Measurements from ENCODE around the gene PDK2. TPM values are rescaled to one million over a fixed set of nuclear protein-coding genes. Genes with fewer than 3 reads are reported as not detected.
A peak's percentile ranks its signal among the peaks of the same experiment; 100 is the strongest.

Gene PDK2
- total and polyA plus RNA-seq, 2 of the 4 experiments (the other 2 are of a cell fraction): 26.7 to 104 TPM

DNA sequence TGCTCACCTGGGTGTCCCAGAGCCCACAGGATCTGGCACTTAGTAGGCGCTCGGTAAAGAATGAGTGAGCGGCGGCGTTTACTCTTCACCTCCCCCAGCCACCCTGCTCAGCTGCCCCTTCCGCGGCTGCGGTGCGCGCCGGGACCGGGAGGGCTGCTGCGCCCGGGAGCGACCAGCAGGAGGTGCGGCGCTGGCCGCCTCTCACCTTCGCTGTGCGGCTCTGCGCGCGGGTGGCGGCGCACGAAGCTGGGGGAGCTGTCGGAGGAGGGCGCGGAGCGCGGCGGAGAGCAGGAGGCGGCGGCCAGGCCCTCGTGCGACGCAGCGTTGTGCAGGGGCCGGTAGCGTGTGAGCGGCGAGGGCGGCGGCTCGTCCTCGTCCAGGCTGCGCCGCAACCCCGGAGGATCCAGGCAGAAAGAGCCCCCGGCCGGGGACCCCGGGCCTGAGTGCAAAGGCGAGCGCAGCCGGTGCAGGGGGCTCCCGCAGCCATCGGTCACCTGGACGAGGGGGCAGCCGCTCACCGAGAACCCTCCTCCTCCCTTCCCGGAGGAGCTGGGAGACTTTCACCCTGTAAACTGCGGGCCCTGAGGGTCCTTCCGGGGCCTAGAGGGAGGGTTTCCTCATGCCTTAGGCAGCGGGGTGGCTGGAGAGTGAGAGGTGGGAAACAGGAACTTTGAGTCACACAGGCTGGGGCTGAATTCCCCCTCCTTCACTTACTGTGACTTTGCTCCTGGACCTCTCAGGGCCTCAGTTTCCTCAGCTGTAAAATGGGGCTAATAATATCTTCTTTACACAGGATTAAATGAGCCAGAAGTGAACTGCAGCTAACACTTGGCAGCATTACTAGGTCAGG lies 22.3 kb downstream of the PDK2 start:
- H3K23ac ChIP-seq (ENCODE audit: low read depth, low read length): no peak overlapping the region; the same call in 1 of the 2 replicates
- H3K79me1 ChIP-seq (ENCODE audit: low read depth in 1 of 2, low read length in 2 of 2): no peaks in the 10 kb centered on the region
- no peak overlapping the region for H2BK15ac ChIP-seq (ENCODE audit: low read depth, low read length)
- H3K9me1 ChIP-seq (ENCODE audit: insufficient read depth, low read length): peaks cover 3% of the 10 kb centered on the region; the same call in 1 of the 2 replicates
- ATAC-seq (ENCODE audit: low read depth): peak; percentile 61
- H3K14ac ChIP-seq (replicated peaks; ENCODE audit: low read depth, low read length): no peak overlapping the region
- no peak overlapping the region for H3K4me2 ChIP-seq (ENCODE audit: low read depth, low read length)
- ChIA-PET POLR2A (ENCODE audit: unreplicated experiment) (interaction anchor here (0.9 kb wide), 1 partner anchor 9 kb away, joined by 4 read pairs; no protein-coding TSS in a partner anchor), CTCF (interaction anchor here (1.1 kb wide), 1 partner anchor 10 kb away, joined by 3 read pairs; no protein-coding TSS in a partner anchor)
- no peak for TF ChIP-seq RCOR1 (IDR thresholded peaks at IDR 0.05; ENCODE audit: insufficient replicate concordance, low read length)
- no peak for TF ChIP-seq MXI1 (IDR thresholded peaks at IDR 0.05; ENCODE audit: borderline replicate concordance, low read depth, low read length)
- peak; percentile 41 for TF ChIP-seq RAD21 (IDR thresholded peaks at IDR 0.05; ENCODE audit: low read length)
- TF ChIP-seq POLR2A (IDR thresholded peaks at IDR 0.05; ENCODE audit: low read depth, low read length): no peak
- no peak for TF ChIP-seq FOS (IDR thresholded peaks at IDR 0.05; ENCODE audit: low read depth, low read length)
- TF ChIP-seq RFX5 (IDR thresholded peaks at IDR 0.05; ENCODE audit: low read depth, low read length): no peak
- TF ChIP-seq, protein P1, sequence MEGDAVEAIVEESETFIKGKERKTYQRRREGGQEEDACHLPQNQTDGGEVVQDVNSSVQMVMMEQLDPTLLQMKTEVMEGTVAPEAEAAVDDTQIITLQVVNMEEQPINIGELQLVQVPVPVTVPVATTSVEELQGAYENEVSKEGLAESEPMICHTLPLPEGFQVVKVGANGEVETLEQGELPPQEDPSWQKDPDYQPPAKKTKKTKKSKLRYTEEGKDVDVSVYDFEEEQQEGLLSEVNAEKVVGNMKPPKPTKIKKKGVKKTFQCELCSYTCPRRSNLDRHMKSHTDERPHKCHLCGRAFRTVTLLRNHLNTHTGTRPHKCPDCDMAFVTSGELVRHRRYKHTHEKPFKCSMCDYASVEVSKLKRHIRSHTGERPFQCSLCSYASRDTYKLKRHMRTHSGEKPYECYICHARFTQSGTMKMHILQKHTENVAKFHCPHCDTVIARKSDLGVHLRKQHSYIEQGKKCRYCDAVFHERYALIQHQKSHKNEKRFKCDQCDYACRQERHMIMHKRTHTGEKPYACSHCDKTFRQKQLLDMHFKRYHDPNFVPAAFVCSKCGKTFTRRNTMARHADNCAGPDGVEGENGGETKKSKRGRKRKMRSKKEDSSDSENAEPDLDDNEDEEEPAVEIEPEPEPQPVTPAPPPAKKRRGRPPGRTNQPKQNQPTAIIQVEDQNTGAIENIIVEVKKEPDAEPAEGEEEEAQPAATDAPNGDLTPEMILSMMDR (conservative IDR thresholded peaks at IDR 0.05; ENCODE audit: low read depth, low read length): peak; percentile 47
- TF ChIP-seq SMC3 (IDR thresholded peaks at IDR 0.05; ENCODE audit: low read depth, low read length): peak; percentile 33
- no peak for TF ChIP-seq MAFK (IDR thresholded peaks at IDR 0.05; ENCODE audit: low read depth, low read length)
- 0 out of 2 replicates have a peak, but pooled peaks have one; percentile 26 for TF ChIP-seq MAZ (IDR thresholded peaks at IDR 0.05; ENCODE audit: borderline replicate concordance, low read depth, low read length)
- no peak for TF ChIP-seq CHD1 (IDR thresholded peaks at IDR 0.05; ENCODE audit: low read depth, low read length)
- H4K5ac ChIP-seq (ENCODE audit: low read depth, low read length): no peak overlapping the region
- in situ Hi-C loops (cut with MboI; ENCODE audit: low sequenced_read_pairs): no loop called here
- intact Hi-C loops (cut with micrococcal nuclease): no loop called here
- DNase-seq: peak; percentile 35
- no peak overlapping the region for H3K4ac ChIP-seq (ENCODE audit: low read depth, low read length)
- H3K27me3 ChIP-seq (ENCODE audit: control insufficient read depth, insufficient read depth, low read length): no peaks in the 10 kb centered on the region
- H4K20me1 ChIP-seq (ENCODE audit: insufficient read depth, low read length): no peaks in the 10 kb centered on the region
- no peak overlapping the region for H2AK5ac ChIP-seq (ENCODE audit: low read depth, low read length)
- H2BK20ac ChIP-seq (ENCODE audit: low read depth, low read length): no peak overlapping the region
- H2BK120ac ChIP-seq (ENCODE audit: low read depth, low read length): no peak overlapping the region
- peak overlapping the region; percentile 18 for H2AK9ac ChIP-seq (replicated peaks; ENCODE audit: low read depth, low read length, poor library complexity)
- H3K27ac ChIP-seq (ENCODE audit: insufficient read depth, low read length): no peak overlapping the region
- WGBS, 2 experiments (ENCODE audit: extremely low coverage in 2 of 2, insufficient read length in 1 of 2): 12% methylated on average over 16 of the region's 64 CpGs; no CpG with 5 or more reads in 1 of the 2 experiments
- H3K4me3 ChIP-seq (ENCODE audit: insufficient read depth, low read depth, low read length): no peak overlapping the region
- no peak overlapping the region for H3K56ac ChIP-seq (ENCODE audit: extremely low read depth, insufficient read depth, low read length)
- H3K18ac ChIP-seq (ENCODE audit: low read depth, low read length): no peak overlapping the region
- H4K8ac ChIP-seq (ENCODE audit: low read depth in 2 of 2, low read length in 2 of 2): no peak overlapping the region; a peak in 1 of 4 replicates
- no TSS peak for BruUV-seq (replicated peaks)
- H2BK5ac ChIP-seq (ENCODE audit: low read depth, low read length, poor library complexity, severe bottlenecking): no peak overlapping the region
- H3K36me3 ChIP-seq (ENCODE audit: control insufficient read depth, insufficient read depth, low read length): peaks cover 15% of the 10 kb centered on the region; the same call in 1 of the 2 replicates
- H4K91ac ChIP-seq (ENCODE audit: insufficient read depth, low read depth, low read length): no peak overlapping the region
- dilution Hi-C loops (cut with HindIII; ENCODE audit: low sequenced_read_pairs, unreplicated experiment): no loop called here
- no peaks in the 10 kb centered on the region for H3K4me1 ChIP-seq (ENCODE audit: control insufficient read depth, insufficient read depth, low read length)
- H2AFZ ChIP-seq (replicated peaks; ENCODE audit: low read length, poor library complexity): peak overlapping the region; percentile 73
- H3K9me3 ChIP-seq (ENCODE audit: control insufficient read depth, insufficient read depth, low read length): no peaks in the 10 kb centered on the region
- no peak overlapping the region for H3K9ac ChIP-seq (ENCODE audit: low read depth, low read length)
